Astrocyte (in vitro differentiated cells and primary cell): Measurements from ENCODE around the gene LARGE1. TPM values are rescaled to one million over a fixed set of nuclear protein-coding genes. Genes with fewer than 3 reads are reported as not detected.

ENCODE experiments used
- DNase-seq: peaks from one replicate; pipeline ENCODE4 v3.0.0-alpha.2; 2010; ENCODE audit warnings: low read depth
- FAIRE-seq: peaks from 2 replicates; lab custom pipeline; 2011; peaks lifted over from hg19 to GRCh38; lab: Jason Lieb, UNC
- H2AFZ ChIP-seq: 2 replicates; pipeline ENCODE4 v1.6.0; 2012; ENCODE audit warnings: low read depth, low read length, inconsistent platforms
- H3K27ac ChIP-seq: 2 replicates; pipeline ENCODE4 v1.5.1; 2011; ENCODE audit warnings: low read depth, low read length, inconsistent platforms
- H3K27me3 ChIP-seq: 2 replicates; pipeline ENCODE4 v1.6.0; 2011; ENCODE audit warnings: low read length, inconsistent platforms; ENCODE audit not compliant: insufficient read depth
- H3K36me3 ChIP-seq: 2 replicates; pipeline ENCODE4 v1.5.1; 2011; ENCODE audit warnings: low read length, inconsistent platforms; ENCODE audit not compliant: insufficient read depth
- H3K4me1 ChIP-seq: 2 replicates; pipeline ENCODE4 v1.5.1; 2011; ENCODE audit warnings: low read length, inconsistent platforms; ENCODE audit not compliant: insufficient read depth
- H3K4me2 ChIP-seq: 2 replicates; pipeline ENCODE4 v1.6.0; 2012; ENCODE audit warnings: low read length, inconsistent platforms
- H3K4me3 ChIP-seq: 2 replicates; pipeline ENCODE4 v1.5.1; 2011; ENCODE audit warnings: low read depth, mild to moderate bottlenecking, low read length, inconsistent platforms; ENCODE audit not compliant: insufficient read depth
- H3K79me2 ChIP-seq: 2 replicates; pipeline ENCODE4 v1.6.0; 2012; ENCODE audit warnings: mild to moderate bottlenecking, low read length, inconsistent platforms; ENCODE audit not compliant: insufficient read depth
- H3K9ac ChIP-seq: 2 replicates; pipeline ENCODE4 v1.6.0; 2012; ENCODE audit warnings: mild to moderate bottlenecking, low read length, inconsistent platforms
- H3K9me3 ChIP-seq: 2 replicates; pipeline ENCODE4 v1.5.1; 2012; ENCODE audit warnings: low read depth, mild to moderate bottlenecking, low read length, inconsistent platforms; ENCODE audit not compliant: insufficient read depth
- H4K20me1 ChIP-seq: 2 replicates; pipeline ENCODE4 v1.6.0; 2012; ENCODE audit warnings: low read length, inconsistent platforms; ENCODE audit not compliant: insufficient read depth
- H3K27ac Mint-ChIP-seq: one replicate; pipeline ENCODE4 v1.8.0; 2021; ENCODE audit warnings: mild to moderate bottlenecking, mixed read lengths; ENCODE audit not compliant: unreplicated experiment
- H3K27me3 Mint-ChIP-seq: one replicate; pipeline ENCODE4 v1.8.0; 2021; ENCODE audit warnings: low read depth, mixed read lengths; ENCODE audit not compliant: unreplicated experiment
- H3K36me3 Mint-ChIP-seq: one replicate; pipeline ENCODE4 v1.8.0; 2021; ENCODE audit warnings: low read depth, mixed read lengths; ENCODE audit not compliant: unreplicated experiment
- H3K4me1 Mint-ChIP-seq: one replicate; pipeline ENCODE4 v1.8.0; 2021; ENCODE audit warnings: low read depth, mixed read lengths; ENCODE audit not compliant: unreplicated experiment
- H3K4me3 Mint-ChIP-seq: one replicate; pipeline ENCODE4 v1.8.0; 2021; ENCODE audit warnings: mild to moderate bottlenecking, moderate library complexity, mixed read lengths; ENCODE audit not compliant: unreplicated experiment
- H3K9me3 Mint-ChIP-seq: one replicate; pipeline ENCODE4 v1.8.0; 2021; ENCODE audit warnings: mild to moderate bottlenecking, mixed read lengths; ENCODE audit not compliant: unreplicated experiment
- EZH2 ChIP-seq: IDR thresholded peaks from 2 replicates; pipeline ENCODE4 v1.6.1; 2012; ENCODE audit warnings: mild to moderate bottlenecking, low read length, inconsistent platforms; ENCODE audit not compliant: insufficient read depth
- total RNA-seq: library from RNA; stranded (reverse); gene quantifications from 2 replicates; pipeline ENCODE4 v1.2.1, GENCODE V29; 2021
- TF ChIP-seq, protein P1 (sequence below): IDR thresholded peaks from 2 replicates; pipeline ENCODE4 v1.5.1; 2011; ENCODE audit warnings: low read depth, mild to moderate bottlenecking, inconsistent platforms, low read length, moderate library complexity; ENCODE audit not compliant: insufficient read depth

LARGE1 gene
- total RNA-seq, 1 donor from 2014 or later, result 92.6 TPM

- no peak overlapping the region for H3K27ac Mint-ChIP-seq
- peaks cover 2% of the 10 kb centered on the region for H3K9me3 Mint-ChIP-seq
- no peaks in the 10 kb centered on the region for H3K79me2 ChIP-seq
- no peaks in the 10 kb centered on the region for H3K27me3 Mint-ChIP-seq
- TF ChIP-seq, protein P1, sequence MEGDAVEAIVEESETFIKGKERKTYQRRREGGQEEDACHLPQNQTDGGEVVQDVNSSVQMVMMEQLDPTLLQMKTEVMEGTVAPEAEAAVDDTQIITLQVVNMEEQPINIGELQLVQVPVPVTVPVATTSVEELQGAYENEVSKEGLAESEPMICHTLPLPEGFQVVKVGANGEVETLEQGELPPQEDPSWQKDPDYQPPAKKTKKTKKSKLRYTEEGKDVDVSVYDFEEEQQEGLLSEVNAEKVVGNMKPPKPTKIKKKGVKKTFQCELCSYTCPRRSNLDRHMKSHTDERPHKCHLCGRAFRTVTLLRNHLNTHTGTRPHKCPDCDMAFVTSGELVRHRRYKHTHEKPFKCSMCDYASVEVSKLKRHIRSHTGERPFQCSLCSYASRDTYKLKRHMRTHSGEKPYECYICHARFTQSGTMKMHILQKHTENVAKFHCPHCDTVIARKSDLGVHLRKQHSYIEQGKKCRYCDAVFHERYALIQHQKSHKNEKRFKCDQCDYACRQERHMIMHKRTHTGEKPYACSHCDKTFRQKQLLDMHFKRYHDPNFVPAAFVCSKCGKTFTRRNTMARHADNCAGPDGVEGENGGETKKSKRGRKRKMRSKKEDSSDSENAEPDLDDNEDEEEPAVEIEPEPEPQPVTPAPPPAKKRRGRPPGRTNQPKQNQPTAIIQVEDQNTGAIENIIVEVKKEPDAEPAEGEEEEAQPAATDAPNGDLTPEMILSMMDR, result no peak
- TF ChIP-seq EZH2, result no peak
- no peak for DNase-seq
- no peaks in the 10 kb centered on the region for H3K4me1 ChIP-seq
- H4K20me1 ChIP-seq, result no peaks in the 10 kb centered on the region
- H3K36me3 ChIP-seq, result no peaks in the 10 kb centered on the region
- H3K4me3 Mint-ChIP-seq, result no peak overlapping the region
- no peaks in the 10 kb centered on the region for H3K4me1 Mint-ChIP-seq
- H2AFZ ChIP-seq, result no peak overlapping the region
- H3K9ac ChIP-seq, result no peak overlapping the region
- H3K4me3 ChIP-seq, result no peak overlapping the region
- no peak for FAIRE-seq
- peaks cover 31% of the 10 kb centered on the region for H3K36me3 Mint-ChIP-seq
- H3K27ac ChIP-seq, result no peak overlapping the region
- H3K4me2 ChIP-seq, result no peak overlapping the region
- no peaks in the 10 kb centered on the region for H3K27me3 ChIP-seq
- H3K9me3 ChIP-seq, result no peaks in the 10 kb centered on the region
Observed at GRCh38 chr22:33600113-33600512, 320.2 kb downstream of the LARGE1 start.

DNA sequence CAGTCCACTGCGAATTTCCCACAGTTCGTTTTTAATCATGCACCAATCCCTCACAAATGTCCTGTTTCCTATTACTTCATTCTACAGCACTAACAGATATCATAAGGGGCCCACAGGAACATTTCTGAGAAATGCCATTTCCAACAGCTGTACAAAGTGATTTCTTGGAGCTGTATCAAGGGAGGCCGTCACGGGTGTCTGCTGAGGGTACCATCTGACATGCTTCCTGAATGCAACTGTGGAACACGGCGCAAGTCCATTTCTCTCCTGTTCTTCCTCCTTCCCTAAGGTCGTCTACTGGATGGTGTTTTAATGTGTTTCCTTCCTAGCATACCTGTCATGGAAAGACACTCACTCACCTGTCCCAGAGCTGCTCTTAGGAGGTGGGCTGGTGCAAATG lies 320.7 kb downstream of the LARGE1 start:
- Histone ChIP-seq H4K20me1 (no peaks in the 10 kb centered on the region), H3K4me1 (no peaks in the 10 kb centered on the region), H3K4me2 (no peak overlapping the region), H3K27me3 (no peaks in the 10 kb centered on the region), H2AFZ (no peak overlapping the region), H3K36me3 (no peaks in the 10 kb centered on the region), H3K79me2 (no peaks in the 10 kb centered on the region), H3K9ac (no peak overlapping the region), H3K27ac (no peak overlapping the region), H3K9me3 (no peaks in the 10 kb centered on the region), H3K4me3 (no peak overlapping the region)
- H3K4me3 Mint-ChIP-seq, result no peak overlapping the region
- TF ChIP-seq, protein P1, result no peak
- TF ChIP-seq EZH2, result no peak
- H3K27me3 Mint-ChIP-seq, result no peaks in the 10 kb centered on the region
- no peak for FAIRE-seq
- H3K27ac Mint-ChIP-seq, result no peak overlapping the region
- H3K9me3 Mint-ChIP-seq, result peaks cover 2% of the 10 kb centered on the region
- H3K36me3 Mint-ChIP-seq, result peaks cover 30% of the 10 kb centered on the region
- no peaks in the 10 kb centered on the region for H3K4me1 Mint-ChIP-seq
- DNase-seq, result no peak

- H3K27me3 Mint-ChIP-seq, result no peaks in the 10 kb centered on the region
- no peaks in the 10 kb centered on the region for H3K9me3 ChIP-seq
Observed at GRCh38 chr22:33598821-33599220, 321.5 kb downstream of the LARGE1 start.

More at GRCh38 chr22:33598821-33599220, 321.5 kb downstream of the LARGE1 start:
- Histone ChIP-seq H4K20me1 (no peaks in the 10 kb centered on the region), H3K4me2 (no peak overlapping the region), H3K79me2 (no peaks in the 10 kb centered on the region), H3K27ac (no peak overlapping the region), H2AFZ (no peak overlapping the region), H3K4me1 (no peaks in the 10 kb centered on the region), H3K4me3 (no peak overlapping the region), H3K36me3 (no peaks in the 10 kb centered on the region), H3K9ac (no peak overlapping the region), H3K27me3 (no peaks in the 10 kb centered on the region)
- peaks cover 2% of the 10 kb centered on the region for H3K9me3 Mint-ChIP-seq
- DNase-seq (no peak), FAIRE-seq (no peak)
- H3K27ac Mint-ChIP-seq, result no peak overlapping the region
- H3K4me1 Mint-ChIP-seq, result no peaks in the 10 kb centered on the region
- peaks cover 32% of the 10 kb centered on the region for H3K36me3 Mint-ChIP-seq
- H3K4me3 Mint-ChIP-seq, result no peak overlapping the region
- TF ChIP-seq, protein P1, result no peak
- no peak for TF ChIP-seq EZH2
